Measurements from ENCODE around the gene BEST1. TPM values are rescaled to one million over a fixed set of nuclear protein-coding genes. Genes with fewer than 3 reads are reported as not detected.
A peak's percentile ranks its signal among the peaks of the same experiment; 100 is the strongest.

Gene BEST1
- total RNA-seq, 4 donors from 2014 or later: 0.67 to 3.3 (median 1.9) TPM

DNA sequence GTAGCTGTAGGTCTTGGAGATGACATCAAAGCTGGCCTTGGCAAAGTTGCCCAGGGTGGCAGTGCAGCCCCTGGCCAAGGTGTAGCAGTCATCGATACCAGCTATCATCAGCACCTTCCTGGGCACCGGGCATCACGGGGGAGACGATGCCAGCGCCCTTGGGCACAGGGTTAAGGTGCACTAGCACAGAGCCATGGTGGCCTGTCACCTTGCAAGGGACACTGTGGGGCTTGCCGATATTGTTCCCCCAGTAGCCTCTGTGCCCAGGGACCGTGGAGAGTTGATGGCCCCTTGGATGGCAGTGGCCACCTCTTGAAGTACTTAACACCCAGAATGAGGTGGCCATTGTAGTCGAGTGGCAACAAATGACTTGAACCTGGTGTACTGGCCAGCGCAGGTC lies 61.7 kb downstream of the BEST1 start:
- intact Hi-C loops (cut with DNase I): no loop called here
- H3K27me3 ChIP-seq: no peaks in the 10 kb centered on the region
- H3K27ac ChIP-seq: no peak overlapping the region
- H3K36me3 ChIP-seq: no peaks in the 10 kb centered on the region
- WGBS, 2 donors: 89 to 93% methylated on average over 4 to 9 of the region's 9 CpGs
- no peaks in the 10 kb centered on the region for H3K9me3 ChIP-seq
- H3K4me1 ChIP-seq: peaks cover 6 to 16% of the 10 kb centered on the region in 2 donors
- no peak for DNase-seq
- no peak overlapping the region for H3K4me3 ChIP-seq (replicated peaks in 1 of 3)
- TF ChIP-seq, protein P1, sequence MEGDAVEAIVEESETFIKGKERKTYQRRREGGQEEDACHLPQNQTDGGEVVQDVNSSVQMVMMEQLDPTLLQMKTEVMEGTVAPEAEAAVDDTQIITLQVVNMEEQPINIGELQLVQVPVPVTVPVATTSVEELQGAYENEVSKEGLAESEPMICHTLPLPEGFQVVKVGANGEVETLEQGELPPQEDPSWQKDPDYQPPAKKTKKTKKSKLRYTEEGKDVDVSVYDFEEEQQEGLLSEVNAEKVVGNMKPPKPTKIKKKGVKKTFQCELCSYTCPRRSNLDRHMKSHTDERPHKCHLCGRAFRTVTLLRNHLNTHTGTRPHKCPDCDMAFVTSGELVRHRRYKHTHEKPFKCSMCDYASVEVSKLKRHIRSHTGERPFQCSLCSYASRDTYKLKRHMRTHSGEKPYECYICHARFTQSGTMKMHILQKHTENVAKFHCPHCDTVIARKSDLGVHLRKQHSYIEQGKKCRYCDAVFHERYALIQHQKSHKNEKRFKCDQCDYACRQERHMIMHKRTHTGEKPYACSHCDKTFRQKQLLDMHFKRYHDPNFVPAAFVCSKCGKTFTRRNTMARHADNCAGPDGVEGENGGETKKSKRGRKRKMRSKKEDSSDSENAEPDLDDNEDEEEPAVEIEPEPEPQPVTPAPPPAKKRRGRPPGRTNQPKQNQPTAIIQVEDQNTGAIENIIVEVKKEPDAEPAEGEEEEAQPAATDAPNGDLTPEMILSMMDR (IDR thresholded peaks at IDR 0.05): no peak
- no peak for TF ChIP-seq POLR2A (IDR thresholded peaks at IDR 0.05)

DNA sequence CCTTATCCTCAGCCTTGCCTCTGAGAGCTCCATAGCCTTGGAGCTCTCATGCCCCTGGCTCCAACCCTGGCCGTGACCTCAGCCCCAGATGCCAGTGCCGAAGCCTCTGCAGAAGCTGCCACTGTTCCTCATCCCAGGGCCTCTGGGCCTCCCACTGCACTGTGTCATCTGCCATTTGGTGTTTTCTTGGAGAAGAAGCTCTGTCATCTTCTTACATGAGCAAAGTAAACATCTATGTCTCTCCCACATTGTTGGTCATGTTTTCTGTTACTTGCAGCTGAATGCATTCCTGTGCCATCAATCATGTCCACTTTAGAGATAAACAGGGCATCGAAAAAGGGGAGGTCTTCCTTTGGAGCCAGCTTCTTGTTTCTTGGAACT lies 62.3 kb downstream of the BEST1 start:
- H3K9me3 ChIP-seq: no peaks in the 10 kb centered on the region
- intact Hi-C loops (cut with DNase I): no loop called here
- H3K4me3 ChIP-seq (replicated peaks in 1 of 3): no peak overlapping the region
- WGBS, 2 donors: 58 to 75% methylated on average over 1 to 2 of the region's 3 CpGs
- no peak for DNase-seq
- H3K27ac ChIP-seq: peak overlapping the region in 1 of 3 donors; percentile 21
- no peaks in the 10 kb centered on the region for H3K36me3 ChIP-seq
- H3K4me1 ChIP-seq: peaks cover 6 to 16% of the 10 kb centered on the region in 2 donors
- H3K27me3 ChIP-seq: no peaks in the 10 kb centered on the region
- TF ChIP-seq POLR2A (IDR thresholded peaks at IDR 0.05): no peak
- TF ChIP-seq, protein P1 (IDR thresholded peaks at IDR 0.05): no peak

DNA sequence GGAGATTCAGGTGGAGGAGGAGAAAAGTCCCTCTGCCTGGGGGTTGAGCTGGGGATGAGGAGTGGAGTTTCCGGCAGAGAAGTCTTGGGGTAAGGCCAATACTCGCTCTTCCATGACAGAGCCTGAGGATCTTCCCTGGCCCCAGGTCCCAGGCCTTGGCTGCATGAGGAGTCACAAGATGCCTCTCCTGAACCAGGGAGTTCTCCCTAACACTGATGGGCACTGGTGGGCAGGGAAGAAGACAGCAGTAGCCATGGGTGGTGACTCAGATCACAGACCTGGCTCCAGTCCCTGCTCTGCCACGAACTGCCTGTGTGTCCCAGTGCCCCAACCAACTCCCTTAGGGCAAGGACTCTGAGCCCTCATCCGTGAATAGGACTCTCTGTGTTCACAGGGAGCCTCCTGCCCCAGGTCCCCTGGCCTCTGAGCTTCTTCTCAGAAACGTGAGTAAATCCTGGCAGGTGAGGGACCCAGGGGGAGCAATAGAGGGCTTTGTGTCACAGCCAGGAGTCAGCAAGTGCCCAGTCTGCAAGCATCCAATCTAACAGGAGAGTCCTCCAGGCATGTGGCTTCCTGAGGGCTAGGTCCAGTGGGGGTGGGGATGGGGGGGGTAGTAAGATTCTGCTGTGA lies 62.8 kb downstream of the BEST1 start:
- peak; percentile 80 to 82 for DNase-seq
- WGBS, 2 donors: 31 to 45% methylated on average over 2 to 5 of the region's 5 CpGs
- peaks cover 6 to 16% of the 10 kb centered on the region in 2 donors for H3K4me1 ChIP-seq
- no peaks in the 10 kb centered on the region for H3K27me3 ChIP-seq
- H3K9me3 ChIP-seq: no peaks in the 10 kb centered on the region
- intact Hi-C loops (cut with DNase I): no loop called here
- TF ChIP-seq, protein P1 (IDR thresholded peaks at IDR 0.05): no peak
- TF ChIP-seq POLR2A (IDR thresholded peaks at IDR 0.05): no peak
- H3K27ac ChIP-seq: peak overlapping the region in 1 of 3 donors; percentile 21
- H3K36me3 ChIP-seq: no peaks in the 10 kb centered on the region
- no peak overlapping the region for H3K4me3 ChIP-seq (replicated peaks in 1 of 3)

Small RNA genes lying within 50 kb of the gene (small RNA-seq; reads per million reads assigned to genes)
- not detected for gene RNU6-1243P

Other genes with a start within 250 kb of the BEST1 start
- under 1 TPM in 3 of 4 donors, not detected in 1; 0.11 to 0.83 (median 0.27) TPM for gene MYRF, start 197.7 kb upstream of the BEST1 start, total RNA-seq
- gene TMEM258, start 157.8 kb upstream of the BEST1 start, total RNA-seq: 10 to 100 TPM; 28.0 to 57.9 (median 48.1) TPM
- gene FEN1, start 157.4 kb upstream of the BEST1 start, total RNA-seq: 1 to 10 TPM; 4.1 to 6.3 (median 5.2) TPM
- gene FADS1, start 133.3 kb upstream of the BEST1 start, total RNA-seq: 10 to 100 TPM in 3 of 4 donors, 1 to 10 TPM in 1; 6.8 to 17.3 (median 13.9) TPM
- gene FADS2, start 122.1 kb upstream of the BEST1 start, total RNA-seq: 1 to 10 TPM; 2.8 to 9.3 (median 7.0) TPM
- gene FADS3, start 58.8 kb upstream of the BEST1 start, total RNA-seq: 10 to 100 TPM; 25.2 to 37.6 (median 31.2) TPM
- gene RAB3IL1, start 32.8 kb upstream of the BEST1 start, total RNA-seq: 10 to 100 TPM in 3 of 4 donors, 1 to 10 TPM in 1; 6.5 to 27.7 (median 15.2) TPM
- gene FTH1, start 17.3 kb downstream of the BEST1 start, total RNA-seq: 1,000 to 10,000 TPM; 2,377 to 4,120 (median 2,918) TPM
- 10 to 100 TPM; 16.9 to 99.4 (median 42.4) TPM for gene INCENP, start 173.7 kb downstream of the BEST1 start, total RNA-seq
- not detected for gene SCGB1D1, start 239.9 kb downstream of the BEST1 start, total RNA-seq